Skeletal muscle tissue (tissue), 4 donors: ENCODE results near the gene TPSG1. TPM values are rescaled to one million over a fixed set of nuclear protein-coding genes. Genes with fewer than 3 reads are reported as not detected.

ENCODE experiments used
- H3K27ac ChIP-seq: one replicate; pipeline ENCODE4 v1.7.0; 2013; ENCODE audit warnings: mild to moderate bottlenecking, low read depth, low read length, inconsistent platforms
- H3K27me3 ChIP-seq, 3 donors: one replicate each; pipeline ENCODE4 v1.7.0; 2013; ENCODE audit warnings: low read length in 3 of 3; ENCODE audit not compliant: control insufficient read depth in 3 of 3, insufficient read depth in 3 of 3
- H3K36me3 ChIP-seq, 3 donors: one replicate each; pipeline ENCODE4 v1.7.0; 2013; ENCODE audit warnings: low read length in 3 of 3; ENCODE audit not compliant: control insufficient read depth in 3 of 3, insufficient read depth in 3 of 3
- H3K4me1 ChIP-seq, 3 donors: one replicate each; pipeline ENCODE4 v1.7.0; 2013; ENCODE audit warnings: low read length in 3 of 3, mild to moderate bottlenecking in 3 of 3; ENCODE audit not compliant: control insufficient read depth in 3 of 3, insufficient read depth in 3 of 3
- H3K4me3 ChIP-seq, 3 donors: one replicate each; pipeline ENCODE4 v1.7.0; 2013; ENCODE audit warnings: low read length in 3 of 3
- H3K9ac ChIP-seq, 3 donors: one replicate each; pipeline ENCODE4 v1.7.0; 2013; ENCODE audit warnings: low read length in 3 of 3, mild to moderate bottlenecking in 3 of 3, moderate library complexity in 2 of 3, low read depth in 1 of 3
- H3K9me3 ChIP-seq, 3 donors: one replicate each; pipeline ENCODE4 v1.7.0; 2013; ENCODE audit warnings: low read length in 3 of 3; ENCODE audit not compliant: control insufficient read depth in 3 of 3
- total RNA-seq: library from RNA; depleted of rRNA; stranded (reverse); fragments of >200 nt; gene quantifications from one replicate; pipeline ENCODE4 v1.2.3, GENCODE V29; 2014
- donor health status: Osteomylitis.

TPSG1 gene
- total RNA-seq, 1 donor from 2014 or later: not detected

DNA sequence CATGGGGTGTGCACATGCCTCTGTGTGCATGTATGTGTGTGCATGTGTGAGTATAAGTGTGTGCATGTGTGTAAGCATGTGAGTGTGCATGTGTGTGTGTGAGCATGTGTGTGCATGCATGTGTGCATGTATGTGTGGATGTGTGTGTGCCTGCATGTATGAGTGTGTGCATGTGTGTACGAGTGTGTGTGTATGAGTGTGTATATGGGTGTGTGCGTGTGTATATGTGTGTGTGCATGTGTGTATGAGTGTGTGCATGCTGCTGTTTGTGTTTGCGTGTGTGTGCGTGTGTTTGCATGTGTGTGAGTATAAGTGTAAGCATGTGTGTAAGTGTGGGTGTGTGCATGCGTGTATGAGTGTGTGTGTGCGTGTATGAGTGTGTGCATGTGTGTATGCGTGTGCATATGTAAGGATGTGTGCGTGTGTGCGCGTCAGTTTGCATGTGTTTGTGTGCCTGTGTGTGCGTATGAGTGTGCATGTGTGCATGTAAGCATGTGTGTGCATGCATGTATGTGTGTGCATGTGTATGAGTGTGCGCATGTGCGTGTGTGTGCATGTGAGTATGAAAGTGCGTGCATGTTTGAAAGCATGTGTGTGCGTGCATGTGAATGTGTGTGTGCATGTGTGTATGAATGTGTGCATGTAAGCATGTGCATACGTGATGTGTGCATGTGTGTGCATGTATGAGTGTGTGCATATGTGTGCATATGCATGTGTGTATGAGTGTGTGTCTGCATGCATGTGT, 39.4 kb upstream of the TPSG1 start:
- Histone ChIP-seq H3K9me3 (peaks cover 0 to 2% (median 0%) of the 10 kb centered on the region in 3 donors), H3K27me3 (peaks cover 31 to 44% (median 41%) of the 10 kb centered on the region in 3 donors), H3K36me3 (no peaks in the 10 kb centered on the region)

DNA sequence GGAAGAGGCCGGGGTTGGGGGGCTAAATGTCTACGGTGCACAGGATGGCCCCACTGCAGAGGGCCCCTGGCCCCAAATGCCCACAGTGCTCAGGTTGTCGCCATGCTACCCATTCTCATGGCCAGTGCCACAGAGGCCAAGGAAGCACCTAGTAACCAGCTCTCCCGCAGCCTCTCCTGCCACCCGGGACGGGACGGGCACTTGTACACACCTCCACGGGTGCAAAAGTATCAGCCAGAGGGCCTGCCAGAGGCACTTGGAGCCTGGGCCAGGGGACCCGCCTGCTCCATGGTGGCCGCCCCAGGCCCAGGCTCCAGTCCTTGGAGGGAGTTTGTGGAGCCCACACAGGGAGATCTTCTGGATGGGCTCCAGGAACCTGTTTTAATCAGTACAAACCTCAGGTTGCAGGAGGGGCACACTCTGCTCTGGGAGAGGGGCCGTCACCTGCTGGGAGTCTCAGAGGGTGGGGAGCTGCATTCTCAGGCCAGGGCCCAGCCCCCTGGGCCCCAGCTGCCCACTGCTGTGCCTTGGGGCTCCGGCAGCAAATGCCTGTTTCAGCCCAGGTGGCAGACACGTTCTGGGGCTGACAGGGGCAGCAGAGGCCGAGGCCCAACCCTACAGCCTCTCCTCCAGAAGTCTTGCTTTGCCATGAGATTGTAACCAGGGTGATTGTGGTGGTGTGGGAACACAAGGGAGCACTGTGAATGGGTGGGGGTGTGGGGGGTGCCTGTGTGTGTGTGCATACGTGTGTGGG, 38.7 kb upstream of the TPSG1 start:
- no peaks in the 10 kb centered on the region for H3K4me1 ChIP-seq
- H3K9me3 ChIP-seq: peaks cover 0 to 2% (median 0%) of the 10 kb centered on the region in 3 donors
- H3K27me3 ChIP-seq: peaks cover 39 to 52% (median 49%) of the 10 kb centered on the region in 3 donors

More for the DNA sequence above, 39.4 kb upstream of the TPSG1 start:
- Histone ChIP-seq H3K27ac (no peak overlapping the region), H3K9ac (no peak overlapping the region), H3K4me1 (no peaks in the 10 kb centered on the region), H3K4me3 (no peak overlapping the region)

DNA sequence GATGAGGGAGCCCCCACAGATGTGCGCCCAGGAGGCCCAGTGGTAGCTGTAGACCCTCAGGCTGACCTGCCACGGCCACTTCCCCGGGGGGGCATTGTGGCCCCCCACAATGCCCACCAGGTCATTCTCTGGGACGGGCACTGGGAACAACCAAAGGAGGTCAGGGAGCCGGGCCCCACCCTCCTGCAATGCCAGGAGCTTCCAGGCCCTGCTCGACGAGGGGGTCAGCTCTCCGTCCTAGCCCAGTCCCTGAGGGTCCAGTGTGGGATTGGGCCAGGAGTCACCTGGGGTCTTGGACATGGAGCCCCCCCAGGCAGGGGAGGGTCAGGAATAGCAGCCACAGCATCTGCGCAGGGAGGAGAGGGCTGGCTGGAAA, 37.8 kb upstream of the TPSG1 start:
- H3K27me3 ChIP-seq: peaks cover 43 to 53% (median 49%) of the 10 kb centered on the region in 3 donors
- peaks cover 0 to 2% (median 0%) of the 10 kb centered on the region in 3 donors for H3K9me3 ChIP-seq
- H3K36me3 ChIP-seq: no peaks in the 10 kb centered on the region
- H3K9ac ChIP-seq: no peak overlapping the region
- H3K4me3 ChIP-seq: no peak overlapping the region
- no peak overlapping the region for H3K27ac ChIP-seq
- no peaks in the 10 kb centered on the region for H3K4me1 ChIP-seq

More for the DNA sequence above, 38.7 kb upstream of the TPSG1 start:
- Histone ChIP-seq H3K4me3 (no peak overlapping the region), H3K27ac (no peak overlapping the region), H3K9ac (no peak overlapping the region), H3K36me3 (no peaks in the 10 kb centered on the region)

DNA sequence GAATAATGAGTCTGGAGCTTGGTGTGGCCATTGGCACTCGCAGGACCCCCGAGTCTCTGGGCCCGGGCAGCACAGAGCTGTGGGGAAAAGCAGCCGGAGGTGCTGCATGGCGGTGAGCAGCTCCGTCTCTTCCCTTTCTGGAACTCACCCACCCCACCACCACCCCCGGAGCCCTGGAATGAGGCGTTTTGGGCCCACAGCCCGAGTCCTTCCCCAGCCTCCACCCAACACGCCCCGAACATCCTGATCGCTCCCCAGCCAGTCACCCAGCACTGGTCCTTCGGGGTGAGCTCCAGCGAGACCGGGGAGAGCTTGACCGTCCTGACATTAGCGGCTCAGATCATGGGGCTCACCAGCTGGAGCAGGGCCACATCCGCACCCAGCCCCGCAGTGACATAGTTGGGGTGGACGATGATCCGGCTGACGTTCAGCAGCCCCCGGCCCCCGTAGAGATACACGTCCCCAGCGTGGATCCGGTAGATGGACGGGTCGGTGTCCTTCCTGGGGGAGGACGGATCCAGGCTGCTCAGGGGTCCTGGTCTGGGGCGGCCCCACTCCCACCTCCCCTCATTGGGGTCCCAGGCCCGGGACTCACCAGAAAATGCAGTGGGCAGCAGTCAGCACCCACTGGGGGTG, 37.3 kb upstream of the TPSG1 start:
- H3K4me3 ChIP-seq: no peak overlapping the region
- H3K9me3 ChIP-seq: peaks cover 0 to 2% (median 0%) of the 10 kb centered on the region in 3 donors
- no peak overlapping the region for H3K9ac ChIP-seq
- H3K27ac ChIP-seq: no peak overlapping the region
- H3K36me3 ChIP-seq: no peaks in the 10 kb centered on the region
- H3K4me1 ChIP-seq: no peaks in the 10 kb centered on the region
- peaks cover 43 to 57% (median 54%) of the 10 kb centered on the region in 3 donors for H3K27me3 ChIP-seq

DNA sequence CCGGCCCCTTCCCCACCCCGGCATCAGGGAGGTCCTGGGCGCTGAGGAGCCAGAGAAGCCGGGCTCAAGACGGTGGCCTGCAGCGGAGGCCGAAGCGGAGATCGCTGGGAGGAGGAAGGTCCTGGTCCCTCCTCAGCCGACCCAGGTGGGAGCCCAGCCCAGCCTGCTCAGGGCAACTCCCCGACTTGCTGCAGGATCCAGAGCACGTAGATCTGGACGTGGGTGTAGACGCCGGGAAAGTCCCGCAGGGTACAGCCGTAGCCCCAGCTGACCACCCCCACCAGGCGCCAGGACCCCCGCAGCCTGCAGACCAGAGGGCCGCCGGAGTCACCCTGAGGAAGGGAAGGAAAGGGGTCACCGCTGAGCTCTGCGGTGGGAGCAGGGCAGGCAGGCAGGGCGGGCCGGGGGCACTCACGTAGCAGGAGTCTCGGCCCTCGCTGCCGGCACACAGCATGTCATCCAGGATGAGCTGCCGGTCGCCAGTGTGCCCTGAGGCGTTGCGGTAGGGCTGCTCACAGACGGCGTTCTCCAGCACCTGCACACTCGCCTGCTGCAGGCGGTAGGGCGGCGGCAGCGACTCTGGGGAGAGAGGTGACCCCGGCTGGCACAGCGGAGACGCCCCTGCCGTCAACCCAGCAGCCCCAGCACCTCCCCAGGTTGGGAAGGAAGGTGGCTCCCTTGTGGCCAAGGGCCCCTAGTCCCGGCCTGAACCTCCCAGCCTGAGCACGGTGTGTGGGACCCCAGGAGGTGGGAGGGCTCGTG, 36.2 kb upstream of the TPSG1 start:
- Histone ChIP-seq H3K4me3 (no peak overlapping the region), H3K27me3 (peaks cover 43 to 62% (median 60%) of the 10 kb centered on the region in 3 donors), H3K27ac (no peak overlapping the region), H3K4me1 (no peaks in the 10 kb centered on the region), H3K9me3 (peaks cover 0 to 2% (median 0%) of the 10 kb centered on the region in 3 donors), H3K9ac (no peak overlapping the region), H3K36me3 (no peaks in the 10 kb centered on the region)

DNA sequence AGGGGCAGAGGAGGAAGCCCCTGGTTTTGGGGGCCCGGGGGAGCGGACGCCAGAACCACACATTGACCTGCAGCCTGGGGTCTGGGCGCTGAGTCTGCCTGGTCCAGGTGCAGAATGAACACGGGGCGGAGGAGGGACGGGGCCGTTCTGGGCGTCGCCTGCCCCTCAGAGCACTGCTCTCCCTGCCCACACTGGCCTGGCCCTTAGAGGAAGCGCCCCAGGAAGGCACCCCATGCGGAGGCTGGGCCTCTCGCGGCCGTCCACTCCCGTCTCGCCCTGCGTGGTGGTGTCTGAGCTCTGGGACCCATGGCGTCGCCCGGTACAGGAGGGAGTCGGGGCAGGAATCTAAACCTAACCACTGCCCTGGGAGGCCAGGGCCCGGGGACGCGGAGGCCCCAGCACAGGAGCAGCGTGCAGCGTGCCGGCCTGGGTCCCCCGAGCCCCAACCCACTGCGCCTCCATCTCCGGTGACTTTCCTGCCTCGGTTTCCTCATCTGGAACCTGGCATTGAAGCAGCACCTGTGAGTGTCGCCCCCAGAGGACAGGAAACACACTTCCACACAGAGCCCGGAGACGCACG, 35.1 kb upstream of the TPSG1 start:
- H3K27me3 ChIP-seq: peaks cover 43 to 64% (median 60%) of the 10 kb centered on the region in 3 donors
- no peaks in the 10 kb centered on the region for H3K36me3 ChIP-seq
- H3K9me3 ChIP-seq: peaks cover 0 to 2% (median 0%) of the 10 kb centered on the region in 3 donors
- no peaks in the 10 kb centered on the region for H3K4me1 ChIP-seq
- no peak overlapping the region for H3K27ac ChIP-seq
- no peak overlapping the region for H3K4me3 ChIP-seq
- H3K9ac ChIP-seq: no peak overlapping the region

DNA sequence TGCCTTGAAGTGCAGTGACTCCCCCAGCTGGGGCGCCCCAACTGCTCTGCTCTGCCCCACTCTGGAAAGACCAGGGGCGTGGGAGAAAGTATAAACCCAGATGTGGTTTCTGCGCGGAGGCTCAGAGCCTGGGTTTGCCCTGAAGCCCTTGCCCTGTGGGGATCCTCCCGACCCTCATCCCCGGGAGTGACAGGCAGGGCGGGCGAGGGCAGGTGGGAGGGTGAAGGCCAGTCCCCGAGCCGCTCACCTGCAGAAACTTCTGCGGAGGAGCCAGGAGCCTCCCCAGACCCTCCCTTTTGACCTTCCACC, 34.6 kb upstream of the TPSG1 start:
- H3K4me3 ChIP-seq: no peak overlapping the region
- peaks cover 0 to 2% (median 0%) of the 10 kb centered on the region in 3 donors for H3K9me3 ChIP-seq
- H3K27me3 ChIP-seq: peaks cover 43 to 64% (median 57%) of the 10 kb centered on the region in 3 donors

DNA sequence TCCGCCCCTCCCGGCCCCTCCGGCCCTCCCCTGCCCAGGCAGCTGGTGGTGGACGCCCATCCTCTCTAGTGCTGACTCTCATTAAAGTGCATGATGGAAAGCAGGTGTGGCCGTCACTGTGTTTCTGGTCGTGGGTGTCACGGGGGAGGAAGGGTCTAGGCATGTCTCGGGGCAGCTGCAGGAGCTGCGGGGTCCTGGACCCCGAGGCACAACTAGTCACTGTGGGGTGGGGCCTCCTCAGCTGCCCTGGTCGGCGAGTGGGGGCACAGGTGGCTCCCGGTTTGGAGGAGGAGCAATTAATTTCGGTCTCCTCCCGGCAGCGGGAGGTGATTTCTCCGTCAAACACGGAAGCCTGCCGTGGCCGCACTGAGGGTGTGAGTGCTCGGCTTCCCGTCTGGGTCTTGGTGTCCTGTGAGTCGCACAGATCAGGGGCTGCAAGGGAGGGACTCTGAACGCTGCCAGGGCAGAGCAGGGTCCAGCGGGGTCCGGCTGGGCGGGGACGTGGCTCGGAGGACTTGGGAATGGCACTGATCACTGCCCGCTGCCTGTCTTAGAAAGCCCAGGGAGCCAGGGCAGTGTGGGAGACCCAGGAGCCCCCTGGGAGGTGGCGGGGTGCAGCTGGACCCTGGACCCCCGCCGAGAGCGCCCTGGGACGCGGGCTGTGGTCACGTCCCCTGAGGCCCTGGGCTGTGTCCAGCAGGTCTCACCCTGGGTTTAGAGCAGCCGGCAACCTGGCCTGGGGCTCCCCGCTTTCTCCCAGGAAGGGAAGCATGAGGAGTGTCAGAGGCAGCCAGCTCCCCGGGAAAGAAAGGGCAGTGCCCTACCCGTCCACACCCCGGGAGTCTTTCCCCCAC, 34.1 kb upstream of the TPSG1 start:
- no peaks in the 10 kb centered on the region for H3K4me1 ChIP-seq
- no peak overlapping the region for H3K9ac ChIP-seq
- H3K27ac ChIP-seq: no peak overlapping the region
- no peaks in the 10 kb centered on the region for H3K36me3 ChIP-seq
- H3K4me3 ChIP-seq: no peak overlapping the region
- no peaks in the 10 kb centered on the region for H3K9me3 ChIP-seq
- peaks cover 43 to 64% (median 57%) of the 10 kb centered on the region in 3 donors for H3K27me3 ChIP-seq

More for the DNA sequence above, 34.6 kb upstream of the TPSG1 start:
- Histone ChIP-seq H3K27ac (no peak overlapping the region), H3K36me3 (no peaks in the 10 kb centered on the region), H3K4me1 (no peaks in the 10 kb centered on the region), H3K9ac (no peak overlapping the region)

DNA sequence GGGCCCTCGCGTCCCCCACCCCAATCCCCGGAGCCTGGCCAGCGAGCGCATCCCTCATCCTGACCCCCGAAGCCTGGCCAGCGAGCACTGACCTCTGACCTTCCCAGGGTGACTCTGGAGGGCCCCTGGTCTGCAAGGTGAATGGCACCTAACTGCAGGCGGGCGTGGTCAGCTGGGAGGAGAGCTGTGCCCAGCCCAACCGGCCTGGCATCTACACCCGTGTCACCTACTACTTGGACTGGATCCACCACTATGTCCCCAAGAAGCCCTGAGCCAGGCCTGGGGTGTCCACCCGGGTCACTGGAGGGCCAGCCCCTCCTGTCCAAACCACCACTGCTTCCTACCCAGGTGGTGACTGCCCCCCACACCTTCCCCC, 33.1 kb upstream of the TPSG1 start:
- H3K27me3 ChIP-seq: peaks cover 42 to 58% (median 53%) of the 10 kb centered on the region in 3 donors
- no peaks in the 10 kb centered on the region for H3K4me1 ChIP-seq
- no peaks in the 10 kb centered on the region for H3K9me3 ChIP-seq
- H3K36me3 ChIP-seq: no peaks in the 10 kb centered on the region
- no peak overlapping the region for H3K9ac ChIP-seq
- no peak overlapping the region for H3K27ac ChIP-seq
- H3K4me3 ChIP-seq: no peak overlapping the region
